ENCODE measurements around the gene FUT9.

DNA sequence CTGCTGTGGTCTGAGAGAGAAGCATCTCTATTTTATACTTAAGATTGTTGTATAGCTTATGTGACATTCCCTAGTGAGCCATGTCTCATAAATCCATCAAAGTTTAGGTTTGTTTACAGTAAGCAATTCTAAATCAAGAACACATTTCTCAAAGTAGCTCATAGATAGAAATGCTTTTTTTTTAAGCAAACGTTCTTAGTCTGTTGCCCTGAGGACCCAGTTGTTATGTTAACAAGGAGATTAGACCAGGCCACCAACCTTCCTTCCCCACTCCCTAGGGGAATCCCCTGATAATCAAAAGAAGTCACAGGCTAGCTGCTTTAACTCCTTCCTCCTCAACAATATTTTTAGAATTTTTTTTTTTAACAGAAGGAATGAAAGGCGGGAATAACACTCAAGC lies 169.0 kb downstream of the FUT9 start:
- TF ChIP-seq, protein P1, sequence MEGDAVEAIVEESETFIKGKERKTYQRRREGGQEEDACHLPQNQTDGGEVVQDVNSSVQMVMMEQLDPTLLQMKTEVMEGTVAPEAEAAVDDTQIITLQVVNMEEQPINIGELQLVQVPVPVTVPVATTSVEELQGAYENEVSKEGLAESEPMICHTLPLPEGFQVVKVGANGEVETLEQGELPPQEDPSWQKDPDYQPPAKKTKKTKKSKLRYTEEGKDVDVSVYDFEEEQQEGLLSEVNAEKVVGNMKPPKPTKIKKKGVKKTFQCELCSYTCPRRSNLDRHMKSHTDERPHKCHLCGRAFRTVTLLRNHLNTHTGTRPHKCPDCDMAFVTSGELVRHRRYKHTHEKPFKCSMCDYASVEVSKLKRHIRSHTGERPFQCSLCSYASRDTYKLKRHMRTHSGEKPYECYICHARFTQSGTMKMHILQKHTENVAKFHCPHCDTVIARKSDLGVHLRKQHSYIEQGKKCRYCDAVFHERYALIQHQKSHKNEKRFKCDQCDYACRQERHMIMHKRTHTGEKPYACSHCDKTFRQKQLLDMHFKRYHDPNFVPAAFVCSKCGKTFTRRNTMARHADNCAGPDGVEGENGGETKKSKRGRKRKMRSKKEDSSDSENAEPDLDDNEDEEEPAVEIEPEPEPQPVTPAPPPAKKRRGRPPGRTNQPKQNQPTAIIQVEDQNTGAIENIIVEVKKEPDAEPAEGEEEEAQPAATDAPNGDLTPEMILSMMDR (IDR thresholded peaks at IDR 0.05; ENCODE audit: low read length): no peak
- TF ChIP-seq EZH2phosphoT487 (IDR thresholded peaks at IDR 0.05; ENCODE audit: low read length) (no peak), EZH2 (optimal IDR thresholded peaks at IDR 0.05; ENCODE audit: low read depth, low read length) (no peak)

Measured in MM.1S (cell line).